HG02610 (cell line): ENCODE results near the gene POLN.
"Not testable (repeated sequence)": the region's sequence is repeated elsewhere in the genome, so short reads cannot be mapped to it uniquely, and the experiment has no call there.

Experiments
- ATAC-seq: cut with Tn5 transposase; IDR thresholded peaks from one replicate; pipeline ENCODE4 v1.9.1; 2021; ENCODE audit warnings: mild to moderate bottlenecking, moderate library complexity; ENCODE audit not compliant: unreplicated experiment

POLN gene

DNA sequence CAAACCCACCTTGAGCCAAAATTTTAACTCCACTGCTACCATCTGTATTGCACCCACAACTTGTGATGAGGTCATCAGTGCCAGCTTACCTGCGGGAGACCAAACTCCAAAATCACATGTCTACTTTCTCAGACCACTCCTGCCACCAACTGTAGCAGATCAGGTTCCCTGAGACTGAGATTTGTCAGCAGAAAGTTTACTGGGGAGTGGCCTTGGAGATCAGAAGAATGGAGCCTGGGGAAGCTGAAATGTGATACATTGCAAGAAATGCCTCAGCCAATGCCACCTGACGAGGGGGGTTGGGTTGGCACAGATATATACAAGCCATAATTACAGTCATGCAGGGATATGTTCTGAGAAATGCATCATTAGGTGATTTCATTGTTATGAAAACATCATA is 19.1 kb downstream of the POLN start:
- ATAC-seq: no peak

- ATAC-seq: not testable (repeated sequence)
These were observed 20.5 kb downstream of the POLN start for GRCh38 chr4:2221378-2221777.

DNA sequence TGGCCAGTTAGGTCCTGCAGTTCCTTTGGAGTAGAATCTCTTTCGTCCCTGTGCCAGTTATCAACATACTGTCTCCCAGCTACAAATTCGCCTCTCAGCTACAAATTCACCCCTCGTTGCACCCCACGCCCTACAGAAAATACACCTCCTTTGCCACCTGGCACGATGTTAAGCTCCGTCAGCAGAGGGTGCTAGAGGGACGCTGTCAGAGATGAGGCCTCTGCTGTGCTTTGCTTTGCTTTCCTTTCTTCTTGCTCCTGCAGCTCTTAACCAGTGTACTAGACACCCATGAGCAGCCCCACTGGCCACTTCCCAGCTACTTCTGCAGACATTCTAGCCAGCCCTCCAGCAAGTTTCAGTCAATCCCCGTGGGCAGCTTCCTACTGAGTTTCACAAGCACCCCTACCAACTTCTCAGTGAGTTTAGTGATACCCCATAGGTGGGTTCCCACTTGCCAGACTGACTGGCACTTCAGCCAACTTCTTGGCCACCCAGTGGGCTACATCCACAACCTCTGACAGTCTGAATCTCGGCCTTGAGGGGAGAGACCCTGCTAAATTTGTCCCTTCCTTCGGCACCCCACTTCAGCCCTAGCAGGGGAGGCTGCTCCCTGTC is 21.8 kb downstream of the POLN start:
- no peak for ATAC-seq

- no peak for ATAC-seq
These were observed 22.6 kb downstream of the POLN start for GRCh38 chr4:2219233-2219760.

DNA sequence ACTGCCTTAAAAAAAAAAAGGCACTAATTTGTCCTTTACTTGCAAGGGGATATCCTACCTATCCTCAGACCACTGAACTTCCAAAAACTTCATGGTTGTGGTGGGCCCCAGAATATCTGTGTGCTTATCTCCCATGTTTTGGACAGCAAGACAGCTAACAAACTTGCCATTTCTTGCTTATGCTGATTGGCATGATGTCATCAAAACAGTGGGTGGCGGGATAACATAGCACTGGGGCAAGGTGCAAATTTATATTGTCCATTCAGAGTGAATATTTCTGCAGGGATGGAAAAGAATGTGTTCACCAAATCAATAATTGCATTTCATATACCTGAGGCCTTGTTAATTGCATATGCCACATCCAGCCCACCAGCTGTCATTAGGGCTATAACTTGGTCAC is 23.5 kb downstream of the POLN start:
- ATAC-seq: no peak

GRCh38 chr4:2217726-2218125 is 24.2 kb downstream of the POLN start:
- ATAC-seq: no peak

DNA sequence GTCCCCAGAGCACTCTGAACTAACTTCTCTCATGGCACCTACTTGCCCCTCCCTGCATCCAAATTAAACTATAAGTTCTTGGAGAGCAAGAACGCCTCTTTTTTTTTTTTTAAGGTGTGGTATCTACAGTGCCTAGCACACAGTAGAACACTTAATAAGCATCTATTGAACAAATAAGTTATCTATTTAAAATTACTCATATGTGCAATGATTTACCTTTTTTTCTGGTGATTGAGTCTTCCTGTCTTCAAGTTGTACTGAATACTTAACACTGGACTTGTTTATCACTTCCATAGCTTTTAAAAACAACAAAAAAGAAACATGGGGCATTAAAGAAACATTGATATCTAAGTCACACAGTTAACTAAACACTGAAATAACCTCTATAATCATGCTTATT is 29.1 kb downstream of the POLN start:
- no peak for ATAC-seq

- ATAC-seq: not testable (repeated sequence)
These were observed 39.1 kb downstream of the POLN start for GRCh38 chr4:2202789-2203188.

DNA sequence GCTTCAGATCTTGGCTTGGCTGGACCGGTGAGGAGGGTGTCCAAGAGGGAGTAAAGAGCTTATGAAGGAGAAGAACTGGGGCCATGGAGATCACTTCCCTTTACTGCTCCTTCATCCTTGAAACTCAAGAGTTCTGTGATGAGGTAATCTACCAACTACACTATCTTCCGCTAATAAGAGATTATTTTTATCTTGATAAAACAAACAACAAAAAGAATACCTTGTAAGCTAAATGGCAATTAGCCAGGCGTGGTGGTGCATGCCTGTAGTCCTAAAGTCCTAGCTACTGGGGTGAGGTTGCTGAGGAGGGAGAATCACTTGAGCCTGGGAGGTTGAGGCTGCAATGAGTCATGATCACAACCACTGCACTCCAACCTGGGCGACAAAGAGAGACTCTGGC is 47.4 kb downstream of the POLN start:
- ATAC-seq: no peak

DNA sequence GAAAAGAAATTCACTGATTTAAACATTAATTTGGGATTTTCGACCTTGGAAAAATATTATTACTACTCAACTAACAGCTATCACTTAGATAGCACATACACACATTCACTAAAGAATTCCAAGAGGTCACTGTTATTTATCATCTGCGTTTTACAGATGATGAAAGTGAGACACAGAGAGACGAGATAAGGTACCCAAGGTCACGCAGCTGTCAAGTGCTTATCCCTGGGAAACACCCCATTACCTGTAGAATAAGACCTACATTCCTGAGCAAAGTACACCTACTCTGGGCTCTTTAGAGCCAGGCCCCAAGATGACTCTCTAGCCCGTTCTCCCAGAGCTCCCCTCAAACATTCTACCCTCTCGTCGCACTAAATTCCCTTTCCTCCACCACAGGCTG is 48.6 kb downstream of the POLN start:
- no peak for ATAC-seq

- ATAC-seq: no peak
These were observed 55.1 kb downstream of the POLN start for GRCh38 chr4:2186865-2187172.

- no peak for ATAC-seq
These were observed 55.6 kb downstream of the POLN start for GRCh38 chr4:2186133-2186864.

DNA sequence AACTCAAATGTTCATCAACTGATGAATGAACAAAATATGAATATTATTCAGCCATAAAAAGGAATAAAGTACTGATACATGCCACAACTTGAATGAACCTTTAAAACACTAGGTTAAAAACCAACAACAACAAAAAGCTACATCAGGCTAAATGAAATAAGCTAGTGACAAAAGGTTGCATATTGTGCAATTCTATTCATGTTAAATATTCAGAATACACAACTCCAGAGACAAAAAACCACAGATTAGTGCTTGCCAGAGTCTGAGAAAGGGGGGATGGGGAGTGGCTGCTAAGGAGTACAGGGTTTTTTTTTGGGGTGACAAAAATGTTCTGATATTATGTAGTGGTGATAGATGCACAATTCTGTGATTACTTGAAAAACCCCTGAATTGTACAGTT is 58.5 kb downstream of the POLN start:
- ATAC-seq: no peak

GRCh38 chr4:2182994-2183393 is 58.9 kb downstream of the POLN start:
- ATAC-seq: no peak

GRCh38 chr4:2180410-2180809 is 61.5 kb downstream of the POLN start:
- no peak for ATAC-seq

DNA sequence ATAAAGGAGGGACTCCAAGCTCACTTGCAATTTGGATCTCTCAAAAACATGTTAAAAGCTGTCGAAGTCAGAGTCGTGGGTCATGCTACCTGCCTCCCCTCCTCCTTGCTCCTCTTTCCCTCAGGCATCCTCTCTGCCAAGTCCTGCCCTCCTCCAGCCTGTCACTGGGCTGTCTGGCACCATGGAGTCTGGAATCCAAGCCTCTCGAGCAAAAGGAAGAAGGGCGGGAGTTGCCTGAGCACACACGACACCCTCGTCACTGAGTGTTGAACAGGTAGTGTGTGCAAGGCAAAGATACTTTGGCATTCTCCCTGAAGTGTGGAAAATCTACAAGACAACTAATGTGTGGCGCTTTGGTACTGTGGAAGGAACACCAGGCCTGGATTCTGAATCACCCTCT is 62.2 kb downstream of the POLN start:
- no peak for ATAC-seq

- ATAC-seq: no peak
These were observed 62.9 kb downstream of the POLN start for GRCh38 chr4:2178986-2179385.

- no peak for ATAC-seq
These were observed 64.4 kb downstream of the POLN start for GRCh38 chr4:2177443-2178093.

GRCh38 chr4:2175990-2176698 is 65.8 kb downstream of the POLN start:
- no peak for ATAC-seq

DNA sequence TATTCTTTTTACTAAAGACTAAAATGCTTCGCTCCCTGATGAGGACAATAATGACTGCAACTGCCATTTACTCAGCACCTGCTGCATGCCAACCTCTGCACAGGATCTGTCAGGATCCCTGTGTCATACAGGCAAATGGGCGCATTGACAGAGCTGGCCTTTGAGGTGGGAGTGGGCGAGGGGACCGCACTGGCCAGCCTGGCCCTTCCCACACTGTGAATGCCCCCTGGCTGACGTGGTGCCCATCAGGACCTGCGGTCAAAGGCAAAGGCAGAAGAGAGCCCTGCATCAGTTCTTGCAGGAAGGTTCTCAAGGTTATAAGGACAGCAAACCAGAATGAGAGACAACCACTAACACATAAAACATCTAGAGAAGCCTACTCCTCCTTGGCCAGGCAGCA is 67.9 kb downstream of the POLN start:
- no peak for ATAC-seq

GRCh38 chr4:2172627-2173231 is 69.2 kb downstream of the POLN start:
- no peak for ATAC-seq
